Measurements from ENCODE around the gene CDC42BPA.

CDC42BPA gene

GRCh38 chr1:227335242-227336020 lies 17.1 kb upstream of the CDC42BPA start:
- DNase-seq (ENCODE audit: low read depth in 1 of 2, low spot score in 1 of 2), result no peak

DNA sequence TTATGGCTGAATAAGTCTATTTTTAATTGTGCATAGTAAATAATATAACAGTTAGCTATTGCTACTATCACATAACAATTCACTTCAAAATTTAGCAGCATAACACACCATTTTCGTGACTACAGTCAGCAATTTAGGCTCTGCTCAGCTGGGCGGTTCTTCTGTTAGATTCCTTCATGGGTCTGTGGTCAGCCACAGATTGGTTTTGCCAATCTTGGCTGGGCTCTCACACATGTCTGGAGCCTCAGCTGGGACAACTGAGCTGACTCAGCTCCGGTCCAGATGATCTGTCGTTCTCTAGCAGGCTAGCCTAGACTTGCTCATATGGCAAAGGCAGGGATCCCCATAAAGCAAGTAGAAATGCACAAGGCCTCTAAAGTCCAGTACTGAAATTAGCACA lies 15.1 kb upstream of the CDC42BPA start:
- no peak for DNase-seq (ENCODE audit: low read depth in 1 of 2, low spot score in 1 of 2)

DNA sequence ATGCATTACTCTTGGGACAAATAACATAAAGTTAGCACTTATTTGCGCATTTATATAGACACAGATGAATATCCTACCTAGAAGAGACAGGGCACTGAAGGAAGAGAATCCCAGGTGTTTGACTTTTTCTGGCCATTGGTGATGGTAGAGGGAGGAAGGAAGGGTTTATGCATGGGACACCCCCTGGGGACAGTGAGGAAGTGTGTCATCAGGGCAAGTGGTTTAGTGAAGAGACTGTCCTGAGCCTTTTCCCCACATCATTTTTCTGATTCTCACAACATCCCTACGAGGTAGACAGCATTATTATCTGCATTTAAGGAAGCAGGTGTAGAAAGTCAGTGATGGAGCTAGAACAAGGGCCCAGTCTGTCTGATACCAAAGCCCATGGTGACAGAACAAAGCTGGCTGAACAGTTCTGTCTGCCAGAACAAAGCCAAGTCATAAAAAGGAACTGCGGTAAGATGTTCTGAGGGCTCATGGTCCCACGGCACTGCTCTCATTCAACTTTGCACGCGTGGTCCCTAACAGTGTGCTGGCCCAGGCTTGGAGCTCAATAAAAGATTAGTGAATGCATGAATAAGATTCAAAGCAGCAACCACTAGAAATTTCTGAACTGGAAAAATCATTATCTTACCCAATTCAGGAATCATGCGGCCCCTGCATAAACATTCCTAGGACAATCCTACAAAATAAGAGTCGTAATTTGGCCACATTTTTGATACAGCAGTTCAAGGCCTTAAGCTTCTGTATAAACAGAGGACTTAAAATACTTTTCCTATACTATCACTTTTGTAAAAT lies 12.2 kb upstream of the CDC42BPA start:
- DNase-seq (ENCODE audit: low read depth in 1 of 2, low spot score in 1 of 2), result no peak

- DNase-seq (ENCODE audit: low read depth in 1 of 2, low spot score in 1 of 2), result no peak
Observed at GRCh38 chr1:227328405-227329019, 10.2 kb upstream of the CDC42BPA start.

DNA sequence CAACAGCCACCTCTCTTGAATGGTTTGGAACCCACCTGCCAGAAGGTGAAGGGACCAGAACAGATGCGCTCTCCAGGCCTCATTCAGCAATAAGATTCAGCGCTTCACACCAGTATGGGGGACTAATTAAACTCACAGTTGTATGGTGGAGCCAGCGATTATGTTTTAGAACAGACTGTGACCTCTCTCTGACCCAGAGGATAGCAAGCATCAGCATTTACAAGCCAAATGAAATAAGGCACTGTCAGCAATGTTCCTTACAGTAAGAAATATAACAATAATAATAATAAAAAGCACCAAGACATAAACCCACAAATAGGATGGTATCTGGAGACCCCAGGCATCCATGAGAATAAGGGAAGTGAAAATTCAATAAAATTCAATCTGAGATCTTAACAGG lies 6.9 kb upstream of the CDC42BPA start:
- DNase-seq (ENCODE audit: low read depth in 1 of 2, low spot score in 1 of 2), result no peak

- DNase-seq (ENCODE audit: low read depth in 1 of 2, low spot score in 1 of 2), result no peak
Observed at GRCh38 chr1:227323967-227324268, 5.6 kb upstream of the CDC42BPA start.

- DNase-seq (ENCODE audit: low read depth in 1 of 2, low spot score in 1 of 2), result no peak
Observed at GRCh38 chr1:227323171-227323966, 5.1 kb upstream of the CDC42BPA start.

GRCh38 chr1:227322376-227322775 lies 4.1 kb upstream of the CDC42BPA start:
- DNase-seq (ENCODE audit: low read depth in 1 of 2, low spot score in 1 of 2), result no peak

- DNase-seq (ENCODE audit: low read depth in 1 of 2, low spot score in 1 of 2), result no peak
Observed at GRCh38 chr1:227321035-227321434, 2.7 kb upstream of the CDC42BPA start.

DNA sequence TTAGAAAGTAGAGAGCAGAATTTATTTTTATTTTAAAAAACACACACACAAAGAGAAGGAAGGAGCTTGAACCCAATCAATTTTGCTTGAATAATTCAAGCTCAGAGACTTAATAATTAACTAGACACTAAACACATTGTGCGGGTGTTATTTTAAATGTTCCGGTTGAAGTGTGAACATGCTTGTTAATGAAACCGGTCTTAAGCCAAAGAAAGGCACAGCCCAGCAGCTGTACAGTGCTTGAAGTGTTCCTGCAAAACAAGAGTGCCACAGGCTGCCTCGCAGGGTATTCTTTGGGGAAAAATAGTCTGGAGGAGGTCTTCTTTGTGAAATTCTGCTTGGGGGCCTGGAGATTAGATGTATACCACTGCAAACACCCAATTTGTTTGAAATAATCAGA lies 2.2 kb upstream of the CDC42BPA start:
- DNase-seq (ENCODE audit: low read depth in 1 of 2, low spot score in 1 of 2), result no peak

DNA sequence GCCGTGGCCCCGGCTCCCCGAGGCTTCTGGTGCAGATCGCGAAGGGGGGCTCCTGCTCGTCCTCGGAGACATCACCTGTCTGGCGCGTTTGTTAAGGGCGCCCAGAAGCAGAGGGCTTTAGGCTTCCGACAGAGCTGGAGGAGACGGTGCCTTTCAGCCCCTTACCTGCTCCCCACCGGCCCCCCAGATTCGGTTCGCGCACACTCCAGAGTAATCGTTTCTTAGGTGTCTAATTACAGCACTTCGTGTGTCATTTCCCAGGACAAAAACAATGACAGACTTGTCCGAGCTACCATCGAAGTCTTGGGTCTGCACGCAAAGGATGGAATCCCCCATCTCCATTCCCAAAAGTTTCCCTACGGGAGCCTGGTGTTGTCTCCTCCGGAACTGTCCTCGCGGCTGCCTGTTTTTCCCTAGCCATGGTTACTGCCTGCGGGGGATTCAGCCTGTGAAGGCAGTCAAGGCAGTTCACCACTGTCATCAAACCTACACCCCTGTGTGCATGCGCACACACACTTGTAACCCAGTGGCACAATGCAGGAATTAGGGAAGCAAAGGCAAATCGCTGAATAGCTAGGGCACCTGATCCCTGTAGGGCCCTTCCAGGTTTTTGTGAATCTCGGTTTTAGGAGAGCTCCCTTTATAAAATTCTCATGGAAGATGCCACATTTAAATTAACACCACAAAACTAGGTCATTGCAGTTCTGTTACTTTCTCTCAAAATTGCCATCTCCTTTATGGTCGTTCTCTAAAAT lies 738 bp upstream of the CDC42BPA start:
- no peak for DNase-seq (ENCODE audit: low read depth in 1 of 2, low spot score in 1 of 2)

DNA sequence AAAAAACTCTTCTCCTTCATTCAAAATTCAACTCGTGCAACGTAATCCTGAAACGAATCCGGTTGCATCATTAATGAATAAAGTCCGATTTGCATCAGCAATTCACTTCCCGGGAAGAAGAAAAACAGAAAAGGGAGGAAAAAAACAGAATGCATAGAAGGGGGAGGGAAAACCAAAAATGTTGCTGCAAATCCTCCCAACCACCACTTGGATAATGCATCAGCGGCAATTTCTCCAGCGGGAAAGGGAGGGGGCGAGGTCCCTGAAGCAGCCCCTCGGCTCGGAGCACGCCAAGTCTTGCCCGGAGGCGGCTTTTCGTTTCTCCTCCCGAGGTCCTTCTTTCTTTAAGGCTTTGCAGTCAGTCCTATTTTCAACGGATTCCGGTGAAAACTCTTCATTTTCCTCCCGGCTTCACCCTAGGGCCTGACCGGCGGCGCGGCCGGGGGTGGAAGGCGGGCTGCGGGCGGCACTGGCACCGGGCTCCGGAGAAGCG lies 723 bp downstream of the CDC42BPA start:
- no peak for DNase-seq (ENCODE audit: low read depth in 1 of 2, low spot score in 1 of 2)

- no peak for DNase-seq (ENCODE audit: low read depth in 1 of 2, low spot score in 1 of 2)
Observed at GRCh38 chr1:227317011-227317451, 1.3 kb downstream of the CDC42BPA start.

- no peak for DNase-seq (ENCODE audit: low read depth in 1 of 2, low spot score in 1 of 2)
Observed at GRCh38 chr1:227316456-227316855, 1.8 kb downstream of the CDC42BPA start.

DNA sequence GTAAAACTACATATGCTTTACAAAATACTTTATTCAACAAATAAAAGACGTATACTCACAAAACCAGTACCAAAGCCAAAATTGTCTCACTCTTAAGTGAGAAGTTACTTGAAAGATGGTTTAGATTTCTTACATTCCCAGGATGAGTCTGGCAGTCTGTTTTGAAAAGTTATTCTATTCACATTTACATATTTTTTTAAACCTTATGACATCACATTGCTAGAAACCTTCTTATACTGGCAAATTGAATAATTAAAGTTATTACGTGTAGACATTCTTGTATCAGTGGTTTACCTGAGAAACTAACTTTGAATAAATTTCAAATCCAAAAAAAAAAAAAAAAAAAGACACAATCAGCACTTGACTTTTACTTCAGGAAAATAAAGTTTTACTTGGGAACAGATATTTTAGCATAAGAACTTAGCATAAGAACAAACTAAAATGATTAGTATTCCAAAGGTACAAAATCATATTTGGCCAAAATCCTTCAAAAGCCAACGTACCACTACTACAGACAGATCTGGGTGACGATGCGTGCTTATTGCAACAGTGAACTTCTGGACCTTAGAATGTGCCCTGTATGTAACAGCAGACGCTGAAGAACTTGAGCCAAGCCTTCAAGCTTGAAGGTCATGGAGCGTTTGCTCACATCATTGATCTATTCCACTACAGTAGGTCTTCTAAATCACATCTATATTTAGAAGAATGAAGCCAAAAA lies 2.5 kb downstream of the CDC42BPA start:
- DNase-seq (ENCODE audit: low read depth in 1 of 2, low spot score in 1 of 2), result no peak

DNA sequence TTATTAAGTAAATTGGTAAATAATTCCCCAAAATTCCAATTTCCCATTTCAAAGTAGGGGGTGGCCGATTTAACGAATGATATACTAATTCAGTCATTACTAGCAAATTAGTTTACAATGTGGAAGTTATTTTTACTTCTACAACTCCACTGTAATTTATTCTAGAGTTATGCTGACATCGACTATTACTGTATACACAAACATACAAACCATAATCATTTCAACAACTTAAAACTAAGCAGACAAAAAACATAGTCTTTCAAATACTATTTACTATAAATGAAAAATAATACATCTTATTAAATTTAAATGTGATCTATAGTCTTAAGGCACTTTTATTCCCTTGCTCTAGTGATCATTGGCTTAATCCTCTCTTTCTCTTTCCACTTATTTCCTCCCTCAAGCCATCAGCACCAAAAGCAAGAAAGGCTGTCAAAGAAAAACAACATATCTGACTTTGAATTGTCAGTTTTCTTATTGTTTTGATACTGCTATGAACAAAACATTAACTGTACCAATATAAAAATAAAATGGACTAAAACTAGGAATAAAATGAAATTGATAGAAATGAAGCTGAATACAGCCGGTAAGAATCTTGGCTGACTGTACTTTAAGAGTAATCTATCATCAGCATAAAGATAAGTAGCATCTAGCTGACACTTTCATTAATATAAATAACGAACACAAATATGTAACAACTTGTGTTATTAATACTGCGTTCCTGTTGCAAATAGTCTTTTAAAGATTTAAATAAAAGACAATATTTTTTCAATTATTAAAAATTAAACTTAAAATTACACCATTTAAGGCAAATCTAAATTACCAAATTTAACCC lies 4.1 kb downstream of the CDC42BPA start:
- DNase-seq (ENCODE audit: low read depth in 1 of 2, low spot score in 1 of 2), result no peak

DNA sequence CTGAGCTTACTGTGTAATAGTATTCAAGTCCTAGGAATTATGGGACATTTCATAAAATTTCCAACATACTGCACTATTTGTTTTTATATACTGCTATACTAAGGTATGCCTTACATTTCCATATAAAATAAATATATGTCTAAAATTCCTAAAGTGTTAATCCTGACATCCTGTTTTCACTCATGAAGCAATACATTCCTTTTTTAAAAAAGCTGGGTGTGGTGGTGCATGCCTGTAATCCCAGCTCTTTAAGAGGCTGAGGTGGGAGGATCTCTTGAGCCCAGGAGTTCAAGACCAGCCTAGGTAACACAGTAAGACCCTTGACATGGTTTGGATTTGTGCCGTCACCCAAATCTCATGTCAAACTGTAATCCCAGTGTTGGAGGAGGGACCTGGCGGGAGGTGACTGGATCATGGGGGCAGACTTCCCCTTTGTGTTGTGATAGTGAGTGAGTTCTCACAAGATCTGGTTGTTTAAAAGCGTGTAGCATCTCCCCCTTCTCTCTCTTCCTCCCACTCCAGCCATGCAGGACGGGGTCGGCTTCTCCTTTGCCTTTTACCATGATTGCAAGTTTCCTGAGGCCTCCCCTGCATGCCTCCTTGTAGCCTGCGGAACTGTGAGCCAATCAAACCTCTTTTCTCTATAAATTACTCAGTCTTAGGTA lies 5.8 kb downstream of the CDC42BPA start:
- DNase-seq (ENCODE audit: low read depth in 1 of 2, low spot score in 1 of 2), result no peak

GRCh38 chr1:227311389-227312001 lies 6.8 kb downstream of the CDC42BPA start:
- DNase-seq (ENCODE audit: low read depth in 1 of 2, low spot score in 1 of 2), result no peak
